HCT116 (cell line): ENCODE results near the gene UNKL. TPM values are rescaled to one million over a fixed set of nuclear protein-coding genes. Genes with fewer than 3 reads are reported as not detected.

Experiments
- ATAC-seq: fragments of 200-7000 bp; cut with Tn5 transposase; 2 replicates; pipeline ENCODE4 v1.9.1; 2020; ENCODE audit warnings: mild to moderate bottlenecking, moderate library complexity
- BruUV-seq: library from RNA; stranded (reverse); fragments of 400-500 nt; replicated peaks from 2 replicates; lab custom pipeline; 2021; lab: Mats Ljungman, UMichigan
- CTCF ChIA-PET: fragments of 300-600 bp; sonication (Branson Sonifier 250); formaldehyde crosslinking; loops from one replicate; lab custom pipeline; 2021; ENCODE audit warnings: antibody characterized with exemption; lab: Charles Lee
- POLR2A ChIA-PET: fragments of 300-600, 350-600 bp; sonication (Branson Sonifier 250); formaldehyde crosslinking; loops from one replicate; lab custom pipeline; 2021; ENCODE audit warnings: antibody characterized with exemption; lab: Charles Lee
- RAD21 ChIA-PET, 2 experiments: fragments of 300-600 bp; sonication (Branson Sonifier 250); formaldehyde crosslinking; loops; one replicate each; lab custom pipeline; 2023; ENCODE audit warnings: low total read pairs in 2 of 2; ENCODE audit not compliant: uncharacterized antibody in 2 of 2, unreplicated experiment in 2 of 2, low non-redundant PET in 1 of 2; lab: Charles Lee
- DNase-seq: peaks from one replicate; pipeline ENCODE4 v3.0.0-alpha.2; 2010; ENCODE audit warnings: low read depth, low spot score
- H2AFZ ChIP-seq: fragments of 200-600 bp; shearing (Covaris generic), sonication (generic); 2 replicates; pipeline ENCODE4 v1.6.1; 2017; ENCODE audit warnings: low read depth, mixed run types, mixed read lengths, antibody characterized with exemption, low read length; ENCODE audit not compliant: poor library complexity, severe bottlenecking
- H3K27ac ChIP-seq: 2 replicates; pipeline ENCODE4 v1.5.1; 2012; ENCODE audit warnings: low read depth, low read length
- H3K27me3 ChIP-seq: fragments of 200-600 bp; sonication (generic); 2 replicates; pipeline ENCODE4 v1.6.1; 2016; ENCODE audit warnings: mixed run types, low read length, mixed read lengths; ENCODE audit not compliant: insufficient read depth
- H3K36me3 ChIP-seq, 2 experiments: fragments of 200-500 bp in 1 of 2; fragments of 200-600 bp in 1 of 2; sonication (Bioruptor generic) in 1 of 2; sonication (generic) in 1 of 2; 2 replicates each; pipeline versions ENCODE4 v1.5.1 to v1.6.1; 2014 to 2016; ENCODE audit warnings: low read length in 2 of 2, inconsistent platforms in 1 of 2, mixed read lengths in 1 of 2, mixed run types in 1 of 2; ENCODE audit not compliant: insufficient read depth in 2 of 2, control insufficient read depth in 1 of 2
- H3K4me1 ChIP-seq, 2 experiments: fragments of 200-600 bp in 1 of 2; sonication (generic) in 1 of 2; 2 replicates each; pipeline versions ENCODE4 v1.5.1 to v1.6.1; 2012 to 2017; ENCODE audit warnings: low read length in 2 of 2, inconsistent platforms in 1 of 2, mild to moderate bottlenecking in 1 of 2, mixed read lengths in 1 of 2, mixed run types in 1 of 2, moderate library complexity in 1 of 2; ENCODE audit not compliant: insufficient read depth in 2 of 2, control insufficient read depth in 1 of 2
- H3K4me2 ChIP-seq: fragments of 200-600 bp; sonication (generic); 2 replicates; pipeline ENCODE4 v1.6.1; 2017; ENCODE audit warnings: mixed run types, low read length, mixed read lengths
- H3K4me3 ChIP-seq, 2 experiments: fragments of 200-600 bp in 1 of 2; sonication (generic) in 1 of 2; replicated peaks in 1 of 2; 2 replicates each; pipeline ENCODE4 v1.5.1; 2011 to 2016; ENCODE audit warnings: low read length in 2 of 2, control low read depth in 1 of 2, low read depth in 1 of 2, mild to moderate bottlenecking in 1 of 2, mixed read lengths in 1 of 2, mixed run types in 1 of 2
- H3K79me2 ChIP-seq: fragments of 200-600 bp; sonication (generic); 2 replicates; pipeline ENCODE4 v1.6.1; 2017; ENCODE audit warnings: mild to moderate bottlenecking, mixed run types, low read length, moderate library complexity, mixed read lengths; ENCODE audit not compliant: insufficient read depth
- H3K9ac ChIP-seq: fragments of 200-600 bp; sonication (generic); 2 replicates; pipeline ENCODE4 v1.6.1; 2016; ENCODE audit warnings: low read length, mixed read lengths
- H3K9me2 ChIP-seq: fragments of 200-600 bp; sonication (generic), shearing (Covaris generic); 2 replicates; pipeline ENCODE4 v1.6.1; 2017; ENCODE audit warnings: mixed run types, mild to moderate bottlenecking, moderate library complexity; ENCODE audit not compliant: insufficient read depth
- H3K9me3 ChIP-seq, 2 experiments: fragments of 200-500 bp in 1 of 2; fragments of 200-600 bp in 1 of 2; sonication (Bioruptor generic) in 1 of 2; sonication (generic) in 1 of 2; 2 replicates each; pipeline ENCODE4 v1.6.1; 2014 to 2017; ENCODE audit warnings: low read length in 2 of 2, mixed read lengths in 2 of 2, inconsistent platforms in 1 of 2, low read depth in 1 of 2, mild to moderate bottlenecking in 1 of 2, mixed run types in 1 of 2, moderate library complexity in 1 of 2; ENCODE audit not compliant: control insufficient read depth in 1 of 2, insufficient read depth in 1 of 2
- H4K20me1 ChIP-seq: fragments of 200-600 bp; sonication (generic), shearing (Covaris generic); 2 replicates; pipeline ENCODE4 v1.6.1; 2017; ENCODE audit warnings: mixed run types, mild to moderate bottlenecking, moderate library complexity; ENCODE audit not compliant: insufficient read depth
- EGR1 ChIP-seq: IDR thresholded peaks from 2 replicates; pipeline ENCODE4 v1.6.1; 2012; ENCODE audit warnings: low read depth
- ELF1 ChIP-seq: IDR thresholded peaks from 2 replicates; pipeline ENCODE4 v1.6.1; 2012; ENCODE audit warnings: low read depth, borderline replicate concordance
- EZH2phosphoT487 ChIP-seq: fragments of 200-600 bp; IDR thresholded peaks from 2 replicates; pipeline ENCODE4 v1.6.1; 2018; ENCODE audit warnings: antibody characterized with exemption, borderline replicate concordance
- JUND ChIP-seq: IDR thresholded peaks from 2 replicates; pipeline ENCODE4 v1.6.1; 2012
- POLR2AphosphoS5 ChIP-seq: IDR thresholded peaks from 2 replicates; pipeline ENCODE4 v1.6.1; 2011; ENCODE audit warnings: mild to moderate bottlenecking, low read depth, low read length, moderate library complexity
- RAD21 ChIP-seq: IDR thresholded peaks from 2 replicates; pipeline ENCODE4 v1.6.1; 2012; ENCODE audit warnings: low read depth, mild to moderate bottlenecking
- TCF7L2 ChIP-seq: IDR thresholded peaks from 2 replicates; pipeline ENCODE4 v1.7.0; 2011; ENCODE audit warnings: borderline replicate concordance, inconsistent platforms; ENCODE audit not compliant: insufficient read depth, insufficient read length; ENCODE audit errors: extremely low read depth
- ZNF274 ChIP-seq: fragments of 200-500 bp; sonication (Bioruptor generic); IDR thresholded peaks from 2 replicates; pipeline ENCODE4 v1.6.1; 2014; ENCODE audit warnings: mild to moderate bottlenecking, low read depth, low read length, inconsistent platforms
- intact Hi-C: fragments of 100-400 bp; cut with micrococcal nuclease; formaldehyde crosslinking; loops from 2 replicates; pipeline ENCODE4 v1.10.0; 2022
- total RNA-seq: library from RNA; stranded (reverse); gene quantifications from one replicate; pipeline ENCODE4 v1.2.1, GENCODE V29; 2021; ENCODE audit not compliant: unreplicated experiment
- TF ChIP-seq, protein P1 (sequence below), 3 experiments: fragments of 200-600 bp in 1 of 3; sonication (generic) in 1 of 3; IDR thresholded peaks in 2 of 3; conservative IDR thresholded peaks in 1 of 3; 2 replicates each; pipeline ENCODE4 v1.5.1; 2012 to 2017; ENCODE audit warnings: low read depth in 2 of 3, low read length in 2 of 3, antibody characterized with exemption in 1 of 3, borderline replicate concordance in 1 of 3, control low read depth in 1 of 3, mild to moderate bottlenecking in 1 of 3, mixed read lengths in 1 of 3, mixed run types in 1 of 3, moderate library complexity in 1 of 3; ENCODE audit not compliant: insufficient read depth in 1 of 3

The UNKL gene
- total RNA-seq, 1 experiment from 2014 or later: 24.9 TPM

DNA sequence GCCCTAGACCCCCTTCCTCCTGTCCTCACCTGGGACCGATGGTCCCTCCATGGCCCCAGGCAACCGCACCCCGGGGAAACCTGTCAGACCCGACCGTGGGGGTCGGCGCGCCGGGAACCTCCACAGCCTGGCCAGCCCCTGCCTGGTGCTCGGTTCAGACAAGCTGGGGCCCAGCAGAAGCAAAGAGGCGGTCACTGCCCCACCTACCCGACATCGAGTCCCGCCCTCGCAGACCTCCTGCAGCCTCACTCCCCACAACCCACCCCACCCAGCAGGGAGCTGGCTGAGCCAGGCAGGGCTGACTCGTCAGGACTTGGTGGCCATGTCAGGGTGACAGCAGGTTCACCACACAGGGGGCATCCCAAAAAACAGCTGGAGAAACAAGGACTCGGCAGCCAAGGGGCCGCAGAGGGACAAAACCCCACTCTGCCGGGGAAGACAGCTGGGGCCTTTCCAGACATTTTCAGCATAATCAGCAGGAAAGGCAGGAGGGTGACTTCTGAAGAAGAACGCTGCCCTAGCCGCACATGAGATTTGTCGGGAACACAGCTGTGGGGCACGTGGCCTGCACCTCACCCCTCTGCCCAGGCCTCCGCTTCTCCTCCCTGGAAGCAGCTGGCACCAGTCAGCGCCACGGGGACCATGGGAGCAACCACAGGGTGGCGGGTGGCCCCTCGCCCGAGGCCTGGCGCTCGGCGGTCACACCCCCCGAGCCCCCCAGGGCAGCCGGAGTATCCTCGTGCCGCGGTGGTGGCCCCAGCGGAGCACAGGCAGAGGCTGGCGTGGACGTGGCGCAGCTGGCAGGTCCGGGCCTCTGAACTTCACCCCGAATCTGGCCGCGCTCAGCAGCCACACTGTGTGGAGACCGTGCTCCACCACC lies 39.8 kb downstream of the UNKL start:
- H3K4me1 ChIP-seq: peaks cover 6 to 12% of the 10 kb centered on the region in 2 experiments; a peak in 2 of 4 replicates
- RAD21 ChIA-PET: no interaction called here
- no peaks in the 10 kb centered on the region for H3K9me2 ChIP-seq
- no peak overlapping the region; the same call in 1 of the 2 replicates for H3K27ac ChIP-seq
- H3K36me3 ChIP-seq: peaks cover 0 to 13% of the 10 kb centered on the region in 2 experiments; a peak in 1 of 4 replicates
- no peaks in the 10 kb centered on the region for H3K9me3 ChIP-seq
- intact Hi-C loops: no loop called here
- no peak overlapping the region for H3K4me2 ChIP-seq
- no peak for DNase-seq
- H4K20me1 ChIP-seq: no peaks in the 10 kb centered on the region
- H3K9ac ChIP-seq: no peak overlapping the region
- no peak for TF ChIP-seq TCF7L2
- TF ChIP-seq ELF1: no peak
- no peak for TF ChIP-seq JUND
- no peak for TF ChIP-seq POLR2AphosphoS5
- TF ChIP-seq EZH2phosphoT487: no peak
- TF ChIP-seq EGR1: no peak
- TF ChIP-seq, protein P1, sequence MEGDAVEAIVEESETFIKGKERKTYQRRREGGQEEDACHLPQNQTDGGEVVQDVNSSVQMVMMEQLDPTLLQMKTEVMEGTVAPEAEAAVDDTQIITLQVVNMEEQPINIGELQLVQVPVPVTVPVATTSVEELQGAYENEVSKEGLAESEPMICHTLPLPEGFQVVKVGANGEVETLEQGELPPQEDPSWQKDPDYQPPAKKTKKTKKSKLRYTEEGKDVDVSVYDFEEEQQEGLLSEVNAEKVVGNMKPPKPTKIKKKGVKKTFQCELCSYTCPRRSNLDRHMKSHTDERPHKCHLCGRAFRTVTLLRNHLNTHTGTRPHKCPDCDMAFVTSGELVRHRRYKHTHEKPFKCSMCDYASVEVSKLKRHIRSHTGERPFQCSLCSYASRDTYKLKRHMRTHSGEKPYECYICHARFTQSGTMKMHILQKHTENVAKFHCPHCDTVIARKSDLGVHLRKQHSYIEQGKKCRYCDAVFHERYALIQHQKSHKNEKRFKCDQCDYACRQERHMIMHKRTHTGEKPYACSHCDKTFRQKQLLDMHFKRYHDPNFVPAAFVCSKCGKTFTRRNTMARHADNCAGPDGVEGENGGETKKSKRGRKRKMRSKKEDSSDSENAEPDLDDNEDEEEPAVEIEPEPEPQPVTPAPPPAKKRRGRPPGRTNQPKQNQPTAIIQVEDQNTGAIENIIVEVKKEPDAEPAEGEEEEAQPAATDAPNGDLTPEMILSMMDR (IDR thresholded peaks at IDR 0.05 in 2 of 3, conservative IDR thresholded peaks at IDR 0.05 in 1 of 3; ENCODE audit: borderline replicate concordance in 1 of 3, insufficient read depth in 1 of 3, low read depth in 2 of 3, low read length in 2 of 3): no peak
- TF ChIP-seq RAD21: no peak
- no peak for TF ChIP-seq ZNF274
- no peak for ATAC-seq
- POLR2A ChIA-PET: interaction anchor here (0.5 to 0.6 kb wide), 2 partner anchors 32 to 46 kb away, joined by 4 read pairs; partner anchors contain the start of gene UQCC4
- CTCF ChIA-PET: no interaction called here
- H3K79me2 ChIP-seq: peaks cover 34% of the 10 kb centered on the region
- H2AFZ ChIP-seq: no peak overlapping the region
- H3K4me3 ChIP-seq: no peak overlapping the region
- no peaks in the 10 kb centered on the region for H3K27me3 ChIP-seq
- no TSS peak for BruUV-seq
